D721Med (cell line): ENCODE results near the gene PPP1R10.
A peak's percentile ranks its signal among the peaks of the same experiment; 100 is the strongest.
"Not testable (repeated sequence)": the region's sequence is repeated elsewhere in the genome, so short reads cannot be mapped to it uniquely, and the experiment has no call there.

Source experiments
- DNase-seq: peaks from one replicate; pipeline ENCODE4 v3.0.0; 2011; ENCODE audit warnings: low spot score; ENCODE audit not compliant: insufficient read length
- FAIRE-seq: peaks from 2 replicates; lab custom pipeline; 2011; peaks lifted over from hg19 to GRCh38; lab: Jason Lieb, UNC
- CTCF ChIP-seq: IDR thresholded peaks from 2 replicates; pipeline ENCODE4 v1.5.1; 2012; ENCODE audit warnings: mild to moderate bottlenecking, control low read depth; ENCODE audit not compliant: insufficient read depth; ENCODE audit errors: missing control alignments

Gene PPP1R10

GRCh38 chr6:30616811-30617564 lies at the start of gene PPP1R10:
TSS of gene PPP1R10 (minus strand) at chr6:30617243. CDS start at chr6:30609944, 7,299 bp downstream.
- FAIRE-seq = peak; percentile 58
- no peak for TF ChIP-seq CTCF
- no peak for DNase-seq

- not testable (repeated sequence) for DNase-seq, FAIRE-seq
Observed at GRCh38 chr6:30666300-30666699, 49.3 kb upstream of the PPP1R10 start.

DNA sequence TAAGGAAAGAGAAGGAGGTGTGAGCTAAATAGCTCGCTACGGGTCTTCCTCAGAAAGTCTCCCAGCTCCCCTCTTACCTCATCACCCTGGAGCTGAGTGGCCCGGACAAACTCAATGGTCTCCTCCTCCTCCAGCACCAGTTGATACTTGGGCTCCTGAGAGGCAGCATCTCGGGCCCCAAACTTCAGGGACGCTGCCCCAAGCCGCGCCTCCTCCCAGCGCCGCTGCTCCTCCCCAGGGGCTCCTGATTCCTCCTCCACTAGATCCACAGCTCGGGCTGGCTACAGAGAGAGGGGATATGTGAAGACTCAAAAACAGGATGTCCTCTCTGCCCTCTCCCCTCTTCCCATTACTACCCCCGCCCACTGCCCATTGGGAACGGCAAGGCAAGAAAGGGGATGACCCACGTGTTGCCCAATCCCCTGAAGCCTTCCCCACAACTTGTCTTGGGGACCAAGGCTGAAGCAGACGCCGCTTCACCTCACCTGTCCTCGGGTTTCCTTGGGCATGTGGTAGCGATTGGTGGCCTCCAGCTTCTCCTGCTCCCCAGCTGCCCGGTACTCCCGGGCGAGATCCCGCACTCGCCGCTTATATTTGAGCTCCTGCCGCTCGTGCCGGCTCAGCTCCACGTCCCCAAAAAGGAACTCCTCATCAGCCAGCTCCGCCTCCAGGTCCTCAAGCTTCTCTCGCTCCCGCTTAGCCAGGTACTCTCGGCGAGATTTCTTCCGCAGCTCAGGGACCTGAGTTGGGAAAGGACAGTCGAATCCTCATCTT lies 48.1 kb upstream of the PPP1R10 start:
- no peak for TF ChIP-seq CTCF
- FAIRE-seq (no peak), DNase-seq (no peak)

DNA sequence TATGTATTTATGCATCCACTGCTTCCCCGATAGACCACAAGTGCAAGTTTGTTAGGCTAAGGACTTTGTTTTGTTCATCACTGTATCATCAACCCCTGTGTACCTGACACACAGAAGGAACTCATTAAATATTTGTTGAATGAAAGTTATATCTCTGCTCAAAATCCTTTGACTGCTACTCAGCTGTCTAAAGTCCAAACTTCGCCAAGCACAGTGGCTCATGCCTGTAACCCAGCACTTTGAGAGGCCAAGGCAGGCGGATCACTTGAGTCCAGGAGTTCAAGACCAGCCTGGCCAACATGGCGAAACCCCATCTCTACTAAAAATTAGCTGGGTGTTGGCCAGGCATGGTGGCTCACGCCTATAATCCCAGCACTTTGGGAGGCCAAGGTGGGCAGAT lies 40.9 kb upstream of the PPP1R10 start:
- not testable (repeated sequence) for DNase-seq, FAIRE-seq

- DNase-seq = no peak
- no peak for FAIRE-seq
- TF ChIP-seq CTCF = no peak
Observed at GRCh38 chr6:30657454-30657853, 40.4 kb upstream of the PPP1R10 start.

GRCh38 chr6:30656513-30656912 lies 39.5 kb upstream of the PPP1R10 start:
- DNase-seq = no peak

DNA sequence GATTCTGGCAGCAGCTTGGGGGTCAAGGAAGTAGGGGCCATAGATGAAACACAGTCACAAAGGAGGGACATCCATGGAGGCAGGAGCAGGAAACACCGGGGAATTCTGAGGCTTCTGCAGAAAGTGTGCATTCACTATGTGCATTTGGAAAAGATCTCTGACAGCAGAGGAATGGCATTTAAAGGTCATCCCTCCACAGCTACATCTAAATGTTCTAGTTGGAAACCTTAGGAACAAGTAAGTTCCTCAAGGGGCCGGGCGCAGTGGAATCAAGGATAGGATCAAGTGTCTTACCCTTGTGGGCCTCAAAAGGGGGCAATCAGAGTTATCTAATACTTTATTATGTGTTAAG lies 38.7 kb upstream of the PPP1R10 start:
- TF ChIP-seq CTCF = no peak
- FAIRE-seq (no peak), DNase-seq (no peak)

More at GRCh38 chr6:30656513-30656912, 39.5 kb upstream of the PPP1R10 start:
- no peak for FAIRE-seq
- no peak for TF ChIP-seq CTCF
